DOHH2 (cell line): ENCODE data around the gene POMGNT2.

ENCODE experiments used
- H3F3A ChIP-seq: fragments of 200-600 bp; sonication (generic), shearing (Covaris generic); 2 replicates; pipeline ENCODE4 v1.6.0; 2016; ENCODE audit warnings: antibody characterized with exemption, mild to moderate bottlenecking; ENCODE audit not compliant: control insufficient read depth, insufficient read depth
- H3K27ac ChIP-seq: fragments of 200-600 bp; sonication (generic); 2 replicates; pipeline ENCODE4 v1.5.1; 2014; ENCODE audit warnings: low read depth, mild to moderate bottlenecking, low read length, moderate library complexity
- H3K27me3 ChIP-seq: fragments of 200-600 bp; sonication (generic); 2 replicates; pipeline ENCODE4 v1.6.1; 2014; ENCODE audit warnings: mild to moderate bottlenecking, low read length, mixed read lengths; ENCODE audit not compliant: control insufficient read depth
- H3K36me3 ChIP-seq: fragments of 200-600 bp; sonication (generic); 2 replicates; pipeline ENCODE4 v1.6.1; 2014; ENCODE audit warnings: mild to moderate bottlenecking, low read length, moderate library complexity, mixed read lengths; ENCODE audit not compliant: control insufficient read depth
- H3K4me1 ChIP-seq: fragments of 200-600 bp; sonication (generic); 2 replicates; pipeline ENCODE4 v1.6.1; 2014; ENCODE audit warnings: mild to moderate bottlenecking, low read length, mixed read lengths; ENCODE audit not compliant: control insufficient read depth
- H3K4me2 ChIP-seq: fragments of 200-600 bp; sonication (generic); 2 replicates; pipeline ENCODE4 v1.6.0; 2014; ENCODE audit warnings: mild to moderate bottlenecking, low read length, moderate library complexity
- H3K4me3 ChIP-seq: fragments of 200-600 bp; sonication (generic); 2 replicates; pipeline ENCODE4 v1.5.1; 2014; ENCODE audit warnings: mild to moderate bottlenecking, low read length, mixed read lengths
- H3K79me2 ChIP-seq: fragments of 200-600 bp; sonication (generic); 2 replicates; pipeline ENCODE4 v1.6.1; 2014; ENCODE audit warnings: mild to moderate bottlenecking, low read length, mixed read lengths; ENCODE audit not compliant: control insufficient read depth
- H3K9me2 ChIP-seq: fragments of 200-600 bp; sonication (generic); replicated peaks from 2 replicates; pipeline ENCODE4 v1.6.1; 2014; ENCODE audit warnings: mild to moderate bottlenecking, low read length, mixed read lengths; ENCODE audit not compliant: control insufficient read depth
- H3K9me3 ChIP-seq: fragments of 200-600 bp; sonication (generic); 2 replicates; pipeline ENCODE4 v1.6.1; 2014; ENCODE audit warnings: antibody characterized with exemption, low read length, mixed read lengths; ENCODE audit not compliant: control insufficient read depth, insufficient read depth
- H4K20me1 ChIP-seq: fragments of 200-600 bp; sonication (generic); 2 replicates; pipeline ENCODE4 v1.6.0; 2014; ENCODE audit warnings: low read depth, mild to moderate bottlenecking, antibody characterized with exemption, low read length, moderate library complexity; ENCODE audit not compliant: control insufficient read depth, insufficient read depth
- CTCF ChIP-seq: fragments of 200-600 bp; sonication (generic); IDR thresholded peaks from one replicate; pipeline ENCODE4 v1.5.1; 2014; ENCODE audit warnings: antibody characterized with exemption, mild to moderate bottlenecking, low read depth, low read length; ENCODE audit not compliant: poor library complexity, severe bottlenecking
- EZH2phosphoT487 ChIP-seq: fragments of 200-600 bp; sonication (generic); IDR thresholded peaks from 2 replicates; pipeline ENCODE4 v1.6.1; 2017; ENCODE audit warnings: borderline replicate concordance, mild to moderate bottlenecking, antibody characterized with exemption, low read length, moderate library complexity, mixed read lengths

POMGNT2 gene

DNA sequence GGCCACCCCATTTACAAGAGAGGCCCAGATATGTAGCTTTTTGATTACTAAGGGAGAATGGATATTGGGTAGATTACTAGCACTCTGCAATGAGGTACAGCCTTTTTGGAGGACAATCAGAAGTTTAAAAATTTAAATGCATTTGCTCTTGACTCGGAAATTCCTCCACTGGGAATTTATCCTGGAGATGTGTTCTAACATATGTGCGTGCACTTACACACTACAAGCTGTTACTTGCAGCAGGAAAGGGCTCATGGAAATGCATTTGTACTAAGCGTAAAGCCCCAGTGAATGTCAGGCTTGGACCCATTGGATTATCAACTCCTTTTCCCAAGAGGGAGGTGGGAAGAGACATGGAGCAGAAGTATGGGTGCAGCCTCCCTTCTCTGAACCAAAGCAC is 7.8 kb upstream of the POMGNT2 start:
- no peaks in the 10 kb centered on the region for H3F3A ChIP-seq
- H3K4me1 ChIP-seq, result no peaks in the 10 kb centered on the region
- no peaks in the 10 kb centered on the region for H3K9me2 ChIP-seq
- H3K27ac ChIP-seq, result no peak overlapping the region
- TF ChIP-seq CTCF (no peak), EZH2phosphoT487 (no peak)
- H3K36me3 ChIP-seq, result no peaks in the 10 kb centered on the region
- no peaks in the 10 kb centered on the region for H3K27me3 ChIP-seq
- H4K20me1 ChIP-seq, result no peaks in the 10 kb centered on the region
- H3K4me2 ChIP-seq, result no peak overlapping the region
- no peak overlapping the region for H3K4me3 ChIP-seq
- no peaks in the 10 kb centered on the region for H3K79me2 ChIP-seq
- H3K9me3 ChIP-seq, result no peaks in the 10 kb centered on the region

DNA sequence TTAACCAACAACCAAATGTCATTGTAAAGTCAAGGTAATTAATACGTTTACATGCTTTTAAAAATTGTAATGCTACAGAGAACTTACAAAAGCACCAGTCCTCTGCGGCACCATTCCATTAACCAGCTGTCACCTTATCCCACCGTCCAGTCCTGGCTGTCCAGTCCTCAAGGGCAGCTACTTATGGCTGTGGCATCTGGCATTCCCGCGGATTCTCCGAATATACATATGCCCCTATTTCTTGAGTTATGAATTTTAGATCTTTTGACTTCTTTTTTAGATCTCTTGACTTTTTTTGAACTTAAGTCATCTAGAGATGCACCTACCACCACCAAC is 382 bp upstream of the POMGNT2 start:
- Histone ChIP-seq H3K27ac (no peak overlapping the region), H3K4me3 (no peak overlapping the region), H3K9me2 (no peaks in the 10 kb centered on the region), H4K20me1 (no peaks in the 10 kb centered on the region), H3K4me2 (no peak overlapping the region), H3K9me3 (no peaks in the 10 kb centered on the region), H3K36me3 (no peaks in the 10 kb centered on the region), H3F3A (no peaks in the 10 kb centered on the region), H3K79me2 (no peaks in the 10 kb centered on the region), H3K27me3 (0 out of 2 replicates have a peak, but pooled peaks cover 5% of the 10 kb centered on the region), H3K4me1 (no peaks in the 10 kb centered on the region)
- TF ChIP-seq EZH2phosphoT487 (no peak), CTCF (no peak)

DNA sequence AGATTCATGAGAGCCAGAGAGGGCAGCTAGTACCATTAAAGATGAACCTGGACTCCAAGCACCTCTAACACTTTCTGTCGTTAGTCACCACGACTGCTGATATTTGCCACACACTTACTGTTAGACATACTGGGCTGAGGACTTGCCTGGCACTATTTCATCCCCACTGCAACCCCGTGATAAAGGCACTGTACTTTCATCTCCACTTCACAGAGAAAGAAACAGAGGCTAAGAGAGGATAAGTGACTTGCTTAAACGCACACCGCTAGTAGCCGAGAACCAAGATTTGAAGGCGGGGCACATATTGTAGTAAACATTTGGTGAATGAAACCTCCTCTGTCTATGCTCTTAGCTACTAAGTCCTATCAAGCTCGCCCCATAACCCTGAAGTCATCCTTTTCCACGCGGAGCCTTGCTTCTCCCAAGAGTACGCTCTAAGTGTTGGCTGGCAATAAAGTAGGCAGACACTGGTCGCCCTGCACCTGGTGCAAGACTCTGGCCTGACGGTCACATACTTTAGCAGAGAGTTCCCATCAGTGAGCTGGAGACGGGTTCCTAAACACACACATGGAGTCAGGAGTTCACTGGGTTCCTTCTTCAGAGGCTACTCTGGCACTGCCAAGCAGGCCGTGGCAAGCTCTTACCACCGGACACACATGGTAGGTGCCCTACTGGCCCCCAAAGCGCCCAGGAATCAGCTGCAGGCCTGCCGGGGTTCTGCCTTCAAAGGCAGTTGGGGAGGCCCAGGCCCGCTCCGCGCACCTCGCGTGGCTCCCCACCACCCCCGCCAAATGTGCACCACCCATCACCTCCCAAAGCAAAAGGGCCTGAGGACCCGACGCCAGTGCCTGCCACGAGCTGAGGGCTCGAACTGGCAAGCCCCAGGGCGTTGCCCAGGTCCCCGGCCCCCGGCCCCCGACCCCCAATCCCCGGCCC is 951 bp downstream of the POMGNT2 start:
- H3K4me3 ChIP-seq, result no peak overlapping the region
- H3K79me2 ChIP-seq, result no peaks in the 10 kb centered on the region

DNA sequence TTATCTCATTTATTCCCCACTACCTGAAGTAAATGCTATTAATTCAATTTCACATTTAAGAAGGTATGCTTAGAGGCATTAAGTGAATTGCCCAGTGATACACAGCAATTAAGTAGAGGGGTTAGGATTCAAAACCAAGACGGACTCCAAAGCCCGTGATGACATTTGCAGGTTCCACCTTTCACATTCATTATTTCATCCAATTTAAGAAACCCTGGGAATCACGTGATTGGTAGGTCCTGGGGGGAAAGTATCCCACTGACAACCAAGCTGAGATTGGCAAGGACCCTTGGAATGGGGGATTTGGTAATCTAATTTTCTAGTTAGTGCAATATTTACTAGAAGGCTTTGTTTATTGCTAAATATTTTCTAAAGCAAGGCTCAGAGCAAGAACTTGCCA is 1.8 kb downstream of the POMGNT2 start:
- TF ChIP-seq EZH2phosphoT487, result no peak
- TF ChIP-seq CTCF, result no peak
- H3K27ac ChIP-seq, result no peak overlapping the region
- no peaks in the 10 kb centered on the region for H3K36me3 ChIP-seq
- no peaks in the 10 kb centered on the region for H3K4me1 ChIP-seq
- H3K9me2 ChIP-seq, result no peaks in the 10 kb centered on the region
- H3K9me3 ChIP-seq, result no peaks in the 10 kb centered on the region
- no peak overlapping the region for H3K4me2 ChIP-seq
- H4K20me1 ChIP-seq, result no peaks in the 10 kb centered on the region
- no peaks in the 10 kb centered on the region for H3F3A ChIP-seq
- H3K79me2 ChIP-seq, result no peaks in the 10 kb centered on the region
- H3K27me3 ChIP-seq, result 0 out of 2 replicates have a peak, but pooled peaks cover 5% of the 10 kb centered on the region
- H3K4me3 ChIP-seq, result no peak overlapping the region

More for the DNA sequence above, 951 bp downstream of the POMGNT2 start:
- H3K4me2 ChIP-seq, result no peak overlapping the region
- no peaks in the 10 kb centered on the region for H4K20me1 ChIP-seq
- no peak overlapping the region for H3K27ac ChIP-seq
- 0 out of 2 replicates have a peak, but pooled peaks cover 5% of the 10 kb centered on the region for H3K27me3 ChIP-seq
- no peaks in the 10 kb centered on the region for H3F3A ChIP-seq
- no peaks in the 10 kb centered on the region for H3K9me2 ChIP-seq
- H3K36me3 ChIP-seq, result no peaks in the 10 kb centered on the region
- no peak for TF ChIP-seq EZH2phosphoT487
- H3K9me3 ChIP-seq, result no peaks in the 10 kb centered on the region
- H3K4me1 ChIP-seq, result no peaks in the 10 kb centered on the region
